Neutrophil (primary cell): ENCODE results near the gene DNAI1.

Experiments
- H3K27ac ChIP-seq: fragments of 200-600 bp; sonication (generic); 2 replicates; pipeline ENCODE4 v1.5.1; 2016; ENCODE audit warnings: mild to moderate bottlenecking, moderate library complexity
- H3K27me3 ChIP-seq: fragments of 200-600 bp; sonication (generic); 2 replicates; pipeline ENCODE4 v1.6.0; 2016; ENCODE audit warnings: mild to moderate bottlenecking
- H3K36me3 ChIP-seq: fragments of 200-600 bp; sonication (generic); 2 replicates; pipeline ENCODE4 v1.5.1; 2017
- H3K4me1 ChIP-seq, 2 experiments: fragments of 200-600 bp in 1 of 2; sonication (generic) in 1 of 2; 1 replicate in 1 of 2; 2 replicates in 1 of 2; pipeline versions ENCODE4 v1.5.1 to v1.6.1; 2013 to 2016; ENCODE audit warnings: low read depth in 1 of 2, low read length in 1 of 2, mild to moderate bottlenecking in 1 of 2, moderate library complexity in 1 of 2; ENCODE audit not compliant: control insufficient read depth in 1 of 2, insufficient read depth in 1 of 2
- H3K4me3 ChIP-seq, 2 experiments: fragments of 200-600 bp in 1 of 2; sonication (generic) in 1 of 2; 1 replicate in 1 of 2; 2 replicates in 1 of 2; pipeline ENCODE4 v1.5.1; 2013 to 2016; ENCODE audit warnings: low read depth in 1 of 2, low read length in 1 of 2, mild to moderate bottlenecking in 1 of 2, moderate library complexity in 1 of 2
- H3K9me3 ChIP-seq: fragments of 200-600 bp; sonication (generic); 2 replicates; pipeline ENCODE4 v1.5.1; 2016
- TF ChIP-seq, protein P1 (sequence below): fragments of 200-600 bp; sonication (generic); IDR thresholded peaks from 2 replicates; pipeline ENCODE4 v1.5.1; 2016; ENCODE audit warnings: antibody characterized with exemption

The DNAI1 gene

DNA sequence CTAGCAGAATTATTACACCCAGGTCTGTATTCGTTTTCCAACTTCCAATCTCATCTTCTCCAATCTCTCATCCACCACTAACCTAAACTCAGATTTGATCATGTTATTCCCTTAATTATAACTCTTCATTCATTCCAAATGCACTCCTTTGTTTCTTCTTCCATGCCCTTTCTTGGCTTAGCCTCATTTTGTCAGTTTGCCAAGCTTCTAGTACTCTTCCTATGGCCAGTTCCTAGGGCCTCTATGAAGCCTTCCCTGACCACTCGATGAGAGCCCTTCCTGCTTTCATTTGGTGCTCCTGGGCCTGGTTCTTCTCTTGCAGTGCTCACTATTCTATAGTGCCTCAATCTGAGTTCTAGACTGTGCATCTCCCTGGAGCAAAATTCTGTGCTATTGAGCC lies 6.0 kb upstream of the DNAI1 start:
- Histone ChIP-seq H3K4me3 (no peak overlapping the region), H3K4me1 (peaks cover 13 to 20% of the 10 kb centered on the region in 2 experiments), H3K9me3 (no peaks in the 10 kb centered on the region), H3K27me3 (peaks cover 15% of the 10 kb centered on the region), H3K27ac (no peak overlapping the region), H3K36me3 (no peaks in the 10 kb centered on the region)
- TF ChIP-seq, protein P1, sequence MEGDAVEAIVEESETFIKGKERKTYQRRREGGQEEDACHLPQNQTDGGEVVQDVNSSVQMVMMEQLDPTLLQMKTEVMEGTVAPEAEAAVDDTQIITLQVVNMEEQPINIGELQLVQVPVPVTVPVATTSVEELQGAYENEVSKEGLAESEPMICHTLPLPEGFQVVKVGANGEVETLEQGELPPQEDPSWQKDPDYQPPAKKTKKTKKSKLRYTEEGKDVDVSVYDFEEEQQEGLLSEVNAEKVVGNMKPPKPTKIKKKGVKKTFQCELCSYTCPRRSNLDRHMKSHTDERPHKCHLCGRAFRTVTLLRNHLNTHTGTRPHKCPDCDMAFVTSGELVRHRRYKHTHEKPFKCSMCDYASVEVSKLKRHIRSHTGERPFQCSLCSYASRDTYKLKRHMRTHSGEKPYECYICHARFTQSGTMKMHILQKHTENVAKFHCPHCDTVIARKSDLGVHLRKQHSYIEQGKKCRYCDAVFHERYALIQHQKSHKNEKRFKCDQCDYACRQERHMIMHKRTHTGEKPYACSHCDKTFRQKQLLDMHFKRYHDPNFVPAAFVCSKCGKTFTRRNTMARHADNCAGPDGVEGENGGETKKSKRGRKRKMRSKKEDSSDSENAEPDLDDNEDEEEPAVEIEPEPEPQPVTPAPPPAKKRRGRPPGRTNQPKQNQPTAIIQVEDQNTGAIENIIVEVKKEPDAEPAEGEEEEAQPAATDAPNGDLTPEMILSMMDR, result no peak

DNA sequence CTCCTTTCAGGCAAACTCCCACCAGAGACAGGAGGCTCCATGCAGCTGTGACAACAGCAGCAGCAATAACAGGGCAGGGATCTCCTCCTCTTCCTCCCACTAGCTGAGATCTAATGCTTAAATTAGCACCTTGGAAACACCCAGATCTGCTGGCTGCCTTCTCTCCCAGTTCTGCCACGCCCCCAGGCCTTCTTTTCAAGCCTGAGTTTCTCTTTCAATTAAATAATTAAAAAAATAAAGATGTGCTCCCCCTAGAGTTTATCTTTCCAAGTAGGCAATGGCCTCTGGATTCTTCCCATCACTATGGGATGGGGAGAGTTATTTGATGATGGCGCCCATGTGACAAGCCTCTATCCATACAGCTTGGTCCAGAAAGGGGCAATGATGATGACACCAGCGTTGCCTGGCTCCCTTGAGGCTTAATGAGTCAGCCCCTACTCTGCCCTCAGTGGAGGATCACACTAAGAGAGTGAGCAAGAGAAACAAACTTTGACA lies 4.0 kb upstream of the DNAI1 start:
- H3K4me3 ChIP-seq, result no peak overlapping the region
- H3K4me1 ChIP-seq, result peaks cover 22 to 27% of the 10 kb centered on the region in 2 experiments
- H3K9me3 ChIP-seq, result no peaks in the 10 kb centered on the region
- TF ChIP-seq, protein P1, result no peak
- H3K27ac ChIP-seq, result no peak overlapping the region
- H3K27me3 ChIP-seq, result peaks cover 23% of the 10 kb centered on the region
- H3K36me3 ChIP-seq, result no peaks in the 10 kb centered on the region

DNA sequence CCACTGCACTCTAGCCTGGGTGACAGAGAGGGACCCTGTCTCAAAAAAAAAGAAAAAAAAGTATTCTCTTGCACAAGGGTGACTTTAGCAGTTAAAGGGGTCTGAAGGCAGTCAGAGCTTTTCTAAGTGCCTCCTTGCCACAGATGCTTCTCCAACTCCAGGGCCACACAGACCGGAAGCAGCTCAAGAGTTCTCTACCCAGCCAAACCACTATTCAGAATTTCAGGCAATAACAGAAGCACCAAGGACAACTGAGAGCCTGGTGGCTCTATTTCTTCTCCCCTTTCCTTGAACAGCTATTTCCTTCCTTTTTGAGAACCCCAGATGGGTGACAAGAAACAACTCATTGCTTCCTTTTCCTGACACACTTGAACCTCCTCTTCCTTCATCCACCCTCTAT lies 2.5 kb upstream of the DNAI1 start:
- no peaks in the 10 kb centered on the region for H3K36me3 ChIP-seq
- H3K27ac ChIP-seq, result no peak overlapping the region
- H3K4me3 ChIP-seq, result peak overlapping the region in 1 of 2 experiments; percentile 4
- no peaks in the 10 kb centered on the region for H3K9me3 ChIP-seq
- peaks cover 22 to 27% of the 10 kb centered on the region in 2 experiments for H3K4me1 ChIP-seq
- TF ChIP-seq, protein P1, result no peak
- peaks cover 38% of the 10 kb centered on the region for H3K27me3 ChIP-seq

DNA sequence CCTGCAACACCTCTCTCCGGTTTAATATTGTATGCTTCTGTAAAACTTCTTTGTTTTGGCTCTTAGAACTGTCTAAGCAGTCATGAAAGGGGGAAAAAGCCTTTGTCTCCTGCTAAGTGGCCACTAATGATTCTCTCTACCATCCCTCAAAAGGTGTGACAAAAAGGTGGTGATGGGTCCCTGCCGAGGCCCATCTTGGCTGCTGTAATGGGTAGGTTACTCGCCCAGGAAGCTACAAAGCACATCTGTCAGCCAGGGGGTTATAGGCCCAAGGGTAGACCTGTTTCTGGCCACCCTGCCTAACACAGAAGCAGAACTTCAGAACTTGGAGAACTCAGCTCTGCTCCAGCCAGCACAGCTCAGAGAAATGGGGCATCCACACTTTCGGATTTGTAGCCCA lies 1.9 kb upstream of the DNAI1 start:
- TF ChIP-seq, protein P1, result no peak
- H3K27ac ChIP-seq, result no peak overlapping the region
- H3K4me3 ChIP-seq, result peak overlapping the region; percentile 72 to 80
- no peaks in the 10 kb centered on the region for H3K36me3 ChIP-seq
- H3K27me3 ChIP-seq, result peaks cover 44% of the 10 kb centered on the region
- no peaks in the 10 kb centered on the region for H3K9me3 ChIP-seq
- H3K4me1 ChIP-seq, result peaks cover 22 to 27% of the 10 kb centered on the region in 2 experiments

DNA sequence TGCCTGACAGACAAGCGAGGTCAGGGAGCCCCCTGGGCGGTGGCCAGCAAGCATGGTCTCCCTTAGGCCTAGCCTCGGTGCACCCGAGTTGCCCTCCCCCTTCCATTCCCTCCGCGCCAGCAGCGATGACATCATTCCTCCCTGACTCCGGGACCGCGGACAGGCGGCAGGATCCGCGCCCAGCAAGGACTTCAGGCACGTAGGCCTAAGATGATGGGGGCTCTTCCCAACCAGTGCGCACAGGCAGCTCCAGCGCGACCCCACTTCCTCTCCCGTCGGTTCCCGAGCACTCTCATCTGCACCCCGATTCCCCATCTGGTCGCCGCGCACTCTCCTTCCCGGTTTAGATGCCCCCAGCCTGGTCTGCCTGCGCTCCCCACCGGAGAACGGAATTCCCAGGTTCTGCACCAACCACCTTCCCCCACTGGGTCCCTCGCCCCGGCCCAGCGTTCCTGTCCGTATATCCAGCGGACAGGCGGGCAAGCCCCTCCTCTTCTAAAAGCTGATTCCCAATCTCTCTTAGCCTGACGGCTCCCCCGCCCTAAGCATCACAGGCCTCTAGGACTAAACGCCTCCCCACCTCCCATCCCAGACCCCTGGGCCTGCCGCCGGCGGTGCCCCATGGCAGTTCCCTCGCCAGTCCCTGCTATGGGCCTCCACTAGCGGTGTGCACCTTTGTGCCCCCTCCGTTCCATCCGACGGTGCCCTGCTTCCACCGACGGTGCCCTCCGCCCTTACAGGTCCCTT lies 1.2 kb upstream of the DNAI1 start:
- no peaks in the 10 kb centered on the region for H3K36me3 ChIP-seq
- H3K9me3 ChIP-seq, result no peaks in the 10 kb centered on the region
- H3K4me3 ChIP-seq, result peak overlapping the region; percentile 72 to 80
- H3K27me3 ChIP-seq, result peaks cover 51% of the 10 kb centered on the region
- H3K27ac ChIP-seq, result peak overlapping the region; percentile 86
- TF ChIP-seq, protein P1, result no peak
- H3K4me1 ChIP-seq, result peaks cover 22 to 27% of the 10 kb centered on the region in 2 experiments
